Suprapubic skin (tissue), 3 donors: ENCODE results near the gene ARHGEF28.

Experiments
- CTCF ChIP-seq, 2 donors: fragments of 200-600 bp in 1 of 2; fragments of 450-650 bp in 1 of 2; sonication (generic) in 1 of 2; IDR thresholded peaks; one replicate each; pipeline ENCODE4 v1.5.1; 2016 to 2019; ENCODE audit warnings: antibody characterized with exemption in 2 of 2, mild to moderate bottlenecking in 1 of 2, moderate library complexity in 1 of 2
- POLR2A ChIP-seq, 2 donors: fragments of 450-650 bp; IDR thresholded peaks; one replicate each; pipeline ENCODE4 v1.6.1; 2017; ENCODE audit warnings: antibody characterized with exemption in 2 of 2, mild to moderate bottlenecking in 2 of 2, moderate library complexity in 2 of 2

DNA sequence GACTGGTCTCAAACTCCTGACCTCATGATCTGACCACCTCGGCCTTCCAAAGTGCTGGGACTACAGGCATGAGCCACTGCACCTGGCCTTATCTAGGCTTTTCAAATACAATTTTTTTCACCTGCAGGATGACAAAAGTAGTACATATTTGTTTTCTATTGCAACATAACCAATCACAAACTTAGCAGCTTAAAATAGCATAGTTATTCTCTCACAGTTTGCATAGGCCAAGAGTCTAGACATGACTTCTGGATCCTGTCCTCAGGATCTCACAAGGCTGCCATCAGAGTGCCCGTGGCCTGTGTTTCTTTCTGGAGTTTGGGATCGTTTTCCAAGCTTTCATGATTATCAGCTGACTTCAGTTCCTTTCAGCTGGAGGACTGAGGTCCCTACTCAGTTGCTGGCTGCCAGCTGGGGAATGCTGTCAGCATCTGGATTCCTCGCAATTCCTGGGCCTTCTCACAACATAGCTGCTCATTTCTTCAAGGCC lies 348.9 kb downstream of the ARHGEF28 start:
- no peak for TF ChIP-seq POLR2A (IDR thresholded peaks at IDR 0.05)
- TF ChIP-seq CTCF (IDR thresholded peaks at IDR 0.05): no peak
